ENCODE data around the gene SHBG.

- no peak for TF ChIP-seq EZH2phosphoT487 (IDR thresholded peaks at IDR 0.05; ENCODE audit: borderline replicate concordance, low read depth, low read length)
- no peak for TF ChIP-seq CTCF (conservative IDR thresholded peaks at IDR 0.05; ENCODE audit: low read length)
Observed at GRCh38 chr17:7615265-7615747, 14.6 kb upstream of the SHBG start.
